ENCODE measurements around the gene KRTAP12-2. TPM values are rescaled to one million over a fixed set of nuclear protein-coding genes. Genes with fewer than 3 reads are reported as not detected.
"Not testable (repeated sequence)": the region's sequence is repeated elsewhere in the genome, so short reads cannot be mapped to it uniquely, and the experiment has no call there.

KRTAP12-2 gene
- total and polyA plus RNA-seq, 2 donors (not counting 1 experiment from before 2014, with no cell fraction given) = not detected

- Histone ChIP-seq H3K27me3 (ENCODE audit: control insufficient read depth, insufficient read depth, low read length) (peaks cover 8% of the 10 kb centered on the region), H3K4me2 (ENCODE audit: extremely low read depth, insufficient read depth, low read length) (no peak overlapping the region)
Observed at GRCh38 chr21:44700101-44701022, 33.6 kb upstream of the KRTAP12-2 start.

GRCh38 chr21:44699502-44700001 lies 32.8 kb upstream of the KRTAP12-2 start:
- Histone ChIP-seq H3K4me1 (ENCODE audit: control insufficient read depth, extremely low read depth, insufficient read depth, low read length) (no peaks in the 10 kb centered on the region), H3K36me3 (ENCODE audit: control insufficient read depth, insufficient read depth, low read length) (no peaks in the 10 kb centered on the region), H3K27me3 (ENCODE audit: control insufficient read depth, insufficient read depth, low read length) (peaks cover 6% of the 10 kb centered on the region), H3K27ac (ENCODE audit: insufficient read depth, low read length) (no peak overlapping the region), H3K4me3 (replicated peaks in 1 of 4; ENCODE audit: control extremely low read depth in 1 of 4, insufficient read depth in 1 of 4, low read depth in 3 of 4, low read length in 4 of 4) (no peak overlapping the region), H2AFZ (ENCODE audit: low read length) (no peak overlapping the region), H4K20me1 (ENCODE audit: control insufficient read depth, extremely low read depth, insufficient read depth, low read length) (no peaks in the 10 kb centered on the region), H3K9ac (ENCODE audit: insufficient read depth, low read length) (no peak overlapping the region), H3K79me2 (ENCODE audit: control insufficient read depth, insufficient read depth, low read length) (no peaks in the 10 kb centered on the region), H3K4me2 (ENCODE audit: extremely low read depth, insufficient read depth, low read length) (no peak overlapping the region), H3K9me3 (ENCODE audit: control insufficient read depth, insufficient read depth, low read depth, low read length) (no peaks in the 10 kb centered on the region)
- no peak for DNase-seq (ENCODE audit: low read depth in 2 of 2)
- no peak for TF ChIP-seq EZH2 (IDR thresholded peaks at IDR 0.05; ENCODE audit: low read length, missing control alignments)
- TF ChIP-seq CTCF (conservative IDR thresholded peaks at IDR 0.05 in 1 of 2, IDR thresholded peaks at IDR 0.05 in 1 of 2; ENCODE audit: low read depth in 1 of 2, low read length in 2 of 2) = no peak

More at GRCh38 chr21:44700101-44701022, 33.6 kb upstream of the KRTAP12-2 start:
- Histone ChIP-seq H3K27ac (ENCODE audit: insufficient read depth, low read length) (no peak overlapping the region), H3K4me1 (ENCODE audit: control insufficient read depth, extremely low read depth, insufficient read depth, low read length) (no peaks in the 10 kb centered on the region), H3K9ac (ENCODE audit: insufficient read depth, low read length) (no peak overlapping the region), H3K9me3 (ENCODE audit: control insufficient read depth, insufficient read depth, low read depth, low read length) (no peaks in the 10 kb centered on the region), H2AFZ (ENCODE audit: low read length) (no peak overlapping the region), H4K20me1 (ENCODE audit: control insufficient read depth, extremely low read depth, insufficient read depth, low read length) (no peaks in the 10 kb centered on the region), H3K36me3 (ENCODE audit: control insufficient read depth, insufficient read depth, low read length) (no peaks in the 10 kb centered on the region), H3K4me3 (replicated peaks in 1 of 4; ENCODE audit: control extremely low read depth in 1 of 4, insufficient read depth in 1 of 4, low read depth in 3 of 4, low read length in 4 of 4) (no peak overlapping the region), H3K79me2 (ENCODE audit: control insufficient read depth, insufficient read depth, low read length) (no peaks in the 10 kb centered on the region)
- no peak for DNase-seq (ENCODE audit: low read depth in 2 of 2)
- no peak for TF ChIP-seq EZH2 (IDR thresholded peaks at IDR 0.05; ENCODE audit: low read length, missing control alignments)
- no peak for TF ChIP-seq CTCF (conservative IDR thresholded peaks at IDR 0.05 in 1 of 2, IDR thresholded peaks at IDR 0.05 in 1 of 2; ENCODE audit: low read depth in 1 of 2, low read length in 2 of 2)

GRCh38 chr21:44697811-44698734 lies 31.3 kb upstream of the KRTAP12-2 start:
- Histone ChIP-seq H3K79me2 (ENCODE audit: control insufficient read depth, insufficient read depth, low read length) (no peaks in the 10 kb centered on the region), H3K27ac (ENCODE audit: insufficient read depth, low read length) (no peak overlapping the region), H4K20me1 (ENCODE audit: control insufficient read depth, extremely low read depth, insufficient read depth, low read length) (no peaks in the 10 kb centered on the region), H3K4me1 (ENCODE audit: control insufficient read depth, extremely low read depth, insufficient read depth, low read length) (no peaks in the 10 kb centered on the region), H3K4me3 (replicated peaks in 1 of 4; ENCODE audit: control extremely low read depth in 1 of 4, insufficient read depth in 1 of 4, low read depth in 3 of 4, low read length in 4 of 4) (no peak overlapping the region), H3K36me3 (ENCODE audit: control insufficient read depth, insufficient read depth, low read length) (no peaks in the 10 kb centered on the region), H2AFZ (ENCODE audit: low read length) (no peak overlapping the region), H3K9ac (ENCODE audit: insufficient read depth, low read length) (no peak overlapping the region), H3K4me2 (ENCODE audit: extremely low read depth, insufficient read depth, low read length) (no peak overlapping the region), H3K27me3 (ENCODE audit: control insufficient read depth, insufficient read depth, low read length) (peaks cover 5% of the 10 kb centered on the region), H3K9me3 (ENCODE audit: control insufficient read depth, insufficient read depth, low read depth, low read length) (no peaks in the 10 kb centered on the region)
- no peak for DNase-seq (ENCODE audit: low read depth in 2 of 2)
- TF ChIP-seq EZH2 (IDR thresholded peaks at IDR 0.05; ENCODE audit: low read length, missing control alignments) (no peak), CTCF (conservative IDR thresholded peaks at IDR 0.05 in 1 of 2, IDR thresholded peaks at IDR 0.05 in 1 of 2; ENCODE audit: low read depth in 1 of 2, low read length in 2 of 2) (no peak)

GRCh38 chr21:44697172-44697810 lies 30.6 kb upstream of the KRTAP12-2 start, which contains the start of gene KRTAP10-12:
Gene KRTAP10-12, plus strand, starts transcription at chr21:44697172. Its CDS starts 30 bp downstream, at chr21:44697202.
- not testable (repeated sequence) for H3K9me3 ChIP-seq (ENCODE audit: control insufficient read depth, insufficient read depth, low read depth, low read length); H3K79me2 ChIP-seq (ENCODE audit: control insufficient read depth, insufficient read depth, low read length); DNase-seq (ENCODE audit: low read depth in 2 of 2); H4K20me1 ChIP-seq (ENCODE audit: control insufficient read depth, extremely low read depth, insufficient read depth, low read length); H3K27me3 ChIP-seq (ENCODE audit: control insufficient read depth, insufficient read depth, low read length); H3K4me3 ChIP-seq (replicated peaks in 1 of 4; ENCODE audit: control extremely low read depth in 1 of 4, insufficient read depth in 1 of 4, low read depth in 3 of 4, low read length in 4 of 4); H3K4me2 ChIP-seq (ENCODE audit: extremely low read depth, insufficient read depth, low read length); H3K27ac ChIP-seq (ENCODE audit: insufficient read depth, low read length); H2AFZ ChIP-seq (ENCODE audit: low read length); H3K4me1 ChIP-seq (ENCODE audit: control insufficient read depth, extremely low read depth, insufficient read depth, low read length); H3K36me3 ChIP-seq (ENCODE audit: control insufficient read depth, insufficient read depth, low read length); H3K9ac ChIP-seq (ENCODE audit: insufficient read depth, low read length)

Data from fibroblast of lung (primary cell).